Measurements from ENCODE around the gene ACAD10.

GRCh38 chr12:111761706-111762105 is 75.9 kb downstream of the ACAD10 start:
- TF ChIP-seq EZH2 (IDR thresholded peaks at IDR 0.05; ENCODE audit: borderline replicate concordance, low read length) (no peak), CTCF (conservative IDR thresholded peaks at IDR 0.05 in 1 of 2, IDR thresholded peaks at IDR 0.05 in 1 of 2; ENCODE audit: extremely low read depth in 1 of 2, insufficient read depth in 1 of 2, low read depth in 1 of 2, low read length in 2 of 2) (no peak)

Data from mammary epithelial cell (primary cell).